ENCODE results near the gene NEUROG2.

DNA sequence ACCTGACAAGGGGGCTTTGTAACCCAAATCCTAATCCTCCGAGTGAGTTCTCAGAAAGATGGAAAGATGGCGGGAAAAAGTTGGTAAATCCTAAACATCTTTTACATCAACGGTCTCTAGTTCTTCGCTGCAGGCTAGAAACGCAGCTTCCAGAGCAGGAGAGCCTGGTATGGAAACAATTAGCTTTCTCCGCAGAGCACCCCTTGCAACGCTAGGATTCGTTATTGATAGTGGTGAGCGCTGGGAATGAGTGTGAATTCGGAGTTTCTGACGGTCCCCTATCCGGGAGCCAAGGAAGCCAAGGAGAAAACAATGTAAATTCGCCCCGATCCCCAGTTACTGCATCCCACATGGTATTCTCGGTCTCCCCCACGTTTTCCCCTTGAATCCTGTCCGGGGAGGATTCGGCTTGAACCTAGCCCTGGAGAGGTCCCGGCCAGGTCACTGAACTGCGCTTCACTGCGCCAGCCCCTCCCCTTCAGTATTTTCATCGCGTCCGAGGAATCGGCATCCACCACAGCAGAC lies 4.7 kb upstream of the NEUROG2 start:
- TF ChIP-seq, protein P1, sequence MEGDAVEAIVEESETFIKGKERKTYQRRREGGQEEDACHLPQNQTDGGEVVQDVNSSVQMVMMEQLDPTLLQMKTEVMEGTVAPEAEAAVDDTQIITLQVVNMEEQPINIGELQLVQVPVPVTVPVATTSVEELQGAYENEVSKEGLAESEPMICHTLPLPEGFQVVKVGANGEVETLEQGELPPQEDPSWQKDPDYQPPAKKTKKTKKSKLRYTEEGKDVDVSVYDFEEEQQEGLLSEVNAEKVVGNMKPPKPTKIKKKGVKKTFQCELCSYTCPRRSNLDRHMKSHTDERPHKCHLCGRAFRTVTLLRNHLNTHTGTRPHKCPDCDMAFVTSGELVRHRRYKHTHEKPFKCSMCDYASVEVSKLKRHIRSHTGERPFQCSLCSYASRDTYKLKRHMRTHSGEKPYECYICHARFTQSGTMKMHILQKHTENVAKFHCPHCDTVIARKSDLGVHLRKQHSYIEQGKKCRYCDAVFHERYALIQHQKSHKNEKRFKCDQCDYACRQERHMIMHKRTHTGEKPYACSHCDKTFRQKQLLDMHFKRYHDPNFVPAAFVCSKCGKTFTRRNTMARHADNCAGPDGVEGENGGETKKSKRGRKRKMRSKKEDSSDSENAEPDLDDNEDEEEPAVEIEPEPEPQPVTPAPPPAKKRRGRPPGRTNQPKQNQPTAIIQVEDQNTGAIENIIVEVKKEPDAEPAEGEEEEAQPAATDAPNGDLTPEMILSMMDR (IDR thresholded peaks at IDR 0.05 in 2 of 3, conservative IDR thresholded peaks at IDR 0.05 in 1 of 3; ENCODE audit: borderline replicate concordance in 1 of 3, insufficient read depth in 1 of 3, low read depth in 2 of 3, low read length in 2 of 3) = no peak
- TF ChIP-seq ZNF274 (IDR thresholded peaks at IDR 0.05; ENCODE audit: low read depth, low read length) (no peak), ZBTB33 (IDR thresholded peaks at IDR 0.05; ENCODE audit: extremely low read depth, insufficient replicate concordance, low read length) (no peak), YY1 (IDR thresholded peaks at IDR 0.05; ENCODE audit: extremely low read depth, insufficient replicate concordance, low read depth, low read length) (no peak), ELF1 (IDR thresholded peaks at IDR 0.05; ENCODE audit: borderline replicate concordance, low read depth) (no peak), SIN3A (IDR thresholded peaks at IDR 0.05; ENCODE audit: low read depth) (no peak), ZFX (IDR thresholded peaks at IDR 0.05) (no peak), CEBPB (IDR thresholded peaks at IDR 0.05; ENCODE audit: low read depth) (no peak)
- TF ChIP-seq, protein P2, sequence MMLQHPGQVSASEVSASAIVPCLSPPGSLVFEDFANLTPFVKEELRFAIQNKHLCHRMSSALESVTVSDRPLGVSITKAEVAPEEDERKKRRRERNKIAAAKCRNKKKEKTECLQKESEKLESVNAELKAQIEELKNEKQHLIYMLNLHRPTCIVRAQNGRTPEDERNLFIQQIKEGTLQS (IDR thresholded peaks at IDR 0.05) = no peak
